CMK (cell line): ENCODE data around the gene KRTAP3-3.
"Not testable (repeated sequence)": the region's sequence is repeated elsewhere in the genome, so short reads cannot be mapped to it uniquely, and the experiment has no call there.

Experiments used
- DNase-seq: peaks from one replicate; pipeline ENCODE4 v3.0.0-alpha.2; 2010; ENCODE audit warnings: low read depth

The KRTAP3-3 gene

GRCh38 chr17:40993839-40994238, at the start of gene KRTAP3-3:
KRTAP3-3 (minus strand) TSS chr17:40994164; CDS start chr17:40994097, 67 bp downstream.
- DNase-seq = no peak

DNA sequence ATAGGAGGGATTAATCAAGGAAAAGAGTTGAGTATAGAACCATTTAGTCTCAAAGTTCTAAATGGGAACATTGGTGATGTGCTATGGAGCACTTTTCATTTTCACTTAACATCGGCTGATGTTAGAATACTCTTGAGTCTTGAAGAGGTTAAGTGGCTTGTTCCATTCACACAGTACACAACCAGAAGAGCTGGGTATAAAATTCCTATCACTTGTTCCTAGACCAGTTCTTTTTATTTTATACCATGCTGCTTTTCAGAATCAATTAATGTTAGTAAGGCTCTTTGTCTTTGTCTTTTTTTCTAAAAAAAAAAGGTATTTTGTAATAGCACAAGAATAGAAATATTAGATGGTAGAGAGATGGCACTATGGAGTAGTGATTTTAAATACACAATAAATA, 49.0 kb upstream of the KRTAP3-3 start:
- DNase-seq = no peak

DNA sequence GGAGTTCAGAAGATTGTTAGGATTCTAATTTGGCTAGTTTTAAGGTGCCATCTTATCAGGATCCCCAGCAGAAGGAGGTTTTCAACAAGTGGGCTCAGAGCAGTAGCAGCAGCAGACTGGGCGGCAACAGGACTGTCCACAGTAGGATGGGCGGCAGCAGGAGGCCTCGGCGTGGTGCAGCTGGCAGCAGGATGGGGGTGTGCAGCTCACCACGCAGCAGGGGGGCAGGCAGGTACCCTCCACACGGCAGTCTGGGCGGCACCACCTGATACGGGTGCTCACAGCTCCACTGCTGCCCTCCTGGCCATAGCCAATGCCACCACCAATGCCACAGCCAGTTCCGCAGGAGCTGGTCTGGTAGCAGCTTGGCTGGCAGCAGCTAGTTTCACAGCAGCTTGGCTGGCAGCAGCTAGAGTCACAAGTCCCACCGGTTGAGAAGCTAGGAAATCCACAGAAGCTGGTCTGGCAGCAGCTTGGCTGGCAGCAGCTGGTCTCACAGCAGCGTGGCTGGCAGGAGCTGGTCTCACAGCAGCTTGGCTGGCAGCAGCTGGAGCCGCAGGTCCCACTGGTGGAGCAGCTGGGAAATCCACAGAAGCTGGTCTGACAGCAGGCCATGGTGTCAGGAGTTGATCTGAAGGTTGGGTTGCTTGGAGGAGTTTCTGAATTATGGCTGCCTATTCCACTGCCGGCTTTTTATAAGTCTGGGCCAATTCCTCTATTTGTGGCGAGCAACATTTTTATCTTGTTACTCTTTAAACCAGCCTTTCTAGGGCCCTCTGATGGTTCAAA, 47.0 kb upstream of the KRTAP3-3 start, which contains the start of gene KRTAP1-1:
TSS of gene KRTAP1-1 (minus strand) at position 668 of the 789 bp plus-strand sequence. CDS start at position 615, 53 bp downstream.
- DNase-seq = not testable (repeated sequence)

DNA sequence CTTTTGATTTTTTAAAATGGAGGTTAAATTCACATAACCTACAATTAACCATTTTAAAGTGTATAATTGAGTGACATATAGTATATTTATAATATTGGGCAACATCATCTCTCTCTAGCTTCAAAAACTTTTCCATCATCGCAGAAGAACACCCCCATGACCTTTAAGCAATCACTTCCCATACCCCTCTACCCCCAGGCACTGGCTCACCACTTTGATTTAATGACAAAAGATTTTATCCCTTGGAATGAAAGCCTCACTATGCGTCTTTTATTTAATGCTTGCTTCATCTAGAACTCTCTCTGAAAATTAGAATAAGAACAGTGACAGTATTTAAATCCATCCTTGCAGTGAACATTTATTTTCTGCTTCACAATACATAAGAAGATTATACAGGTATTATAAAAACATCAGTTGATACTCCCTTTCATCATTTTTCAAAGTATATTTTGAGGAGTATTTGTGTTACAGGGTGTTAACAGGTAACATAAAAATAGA, 43.9 kb upstream of the KRTAP3-3 start:
- DNase-seq = no peak

DNA sequence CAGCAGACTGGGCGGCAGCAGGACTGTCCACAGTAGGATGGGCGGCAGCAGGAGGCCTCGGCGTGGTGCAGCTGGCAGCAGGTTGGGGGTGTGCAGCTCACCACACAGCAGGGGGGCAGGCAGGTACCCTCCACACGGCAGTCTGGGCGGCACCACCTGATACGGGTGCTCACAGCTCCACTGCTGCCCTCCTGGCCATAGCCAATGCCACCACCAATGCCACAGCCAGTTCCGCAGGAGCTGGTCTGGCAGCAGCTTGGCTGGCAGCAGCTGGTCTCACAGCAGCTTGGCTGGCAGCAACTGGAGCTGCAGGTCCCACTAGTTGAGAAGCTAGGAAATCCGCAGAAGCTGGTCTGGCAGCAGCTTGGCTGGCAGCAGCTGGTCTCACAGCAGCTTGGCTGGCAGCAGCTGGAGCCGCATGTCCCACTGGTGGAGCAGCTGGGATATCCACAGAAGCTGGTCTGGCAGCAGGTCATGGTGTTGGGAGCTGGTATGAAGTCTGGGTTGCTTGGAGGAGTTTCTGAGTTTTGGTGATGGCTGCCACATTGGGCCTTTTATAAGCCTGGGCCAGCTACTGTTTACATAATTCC, 40.5 kb upstream of the KRTAP3-3 start, which contains the start of gene KRTAP1-3:
TSS of gene KRTAP1-3 (minus strand) at position 529 of the 590 bp plus-strand sequence. CDS start at position 476, 53 bp downstream.
- DNase-seq = not testable (repeated sequence)

DNA sequence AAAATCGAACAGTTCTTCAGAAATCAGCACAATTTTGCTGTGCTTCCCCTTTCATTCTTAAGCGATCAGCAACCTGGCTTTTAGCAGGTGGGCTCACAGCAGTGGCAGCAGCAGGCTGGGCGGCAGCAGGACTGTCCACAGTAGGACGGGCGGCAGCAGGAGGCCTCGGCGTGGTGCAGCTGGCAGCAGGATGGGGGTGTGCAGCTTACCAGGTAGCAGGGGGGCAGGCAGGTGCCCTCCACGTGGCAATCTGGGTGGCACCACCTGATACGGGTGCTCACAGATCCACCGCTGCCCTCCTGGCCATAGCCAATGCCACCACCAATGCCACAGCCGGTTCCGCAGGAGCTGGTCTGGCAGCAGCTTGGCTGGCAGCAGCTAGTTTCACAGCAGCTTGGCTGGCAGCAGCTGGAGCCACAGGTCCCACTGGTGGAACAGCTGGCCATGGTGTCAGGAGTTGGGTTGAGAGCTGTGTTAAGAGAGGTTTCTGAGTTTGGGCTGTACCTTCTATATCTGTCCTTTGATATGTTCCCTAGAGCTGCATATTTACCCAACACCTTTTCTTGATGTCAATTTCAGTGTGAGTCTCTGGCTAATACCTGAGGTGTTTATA, 35.8 kb upstream of the KRTAP3-3 start, which contains the start of gene KRTAP1-4:
TSS of gene KRTAP1-4 (minus strand) at position 563 of the 613 bp plus-strand sequence. CDS start at position 446, 117 bp downstream.
- no peak for DNase-seq

DNA sequence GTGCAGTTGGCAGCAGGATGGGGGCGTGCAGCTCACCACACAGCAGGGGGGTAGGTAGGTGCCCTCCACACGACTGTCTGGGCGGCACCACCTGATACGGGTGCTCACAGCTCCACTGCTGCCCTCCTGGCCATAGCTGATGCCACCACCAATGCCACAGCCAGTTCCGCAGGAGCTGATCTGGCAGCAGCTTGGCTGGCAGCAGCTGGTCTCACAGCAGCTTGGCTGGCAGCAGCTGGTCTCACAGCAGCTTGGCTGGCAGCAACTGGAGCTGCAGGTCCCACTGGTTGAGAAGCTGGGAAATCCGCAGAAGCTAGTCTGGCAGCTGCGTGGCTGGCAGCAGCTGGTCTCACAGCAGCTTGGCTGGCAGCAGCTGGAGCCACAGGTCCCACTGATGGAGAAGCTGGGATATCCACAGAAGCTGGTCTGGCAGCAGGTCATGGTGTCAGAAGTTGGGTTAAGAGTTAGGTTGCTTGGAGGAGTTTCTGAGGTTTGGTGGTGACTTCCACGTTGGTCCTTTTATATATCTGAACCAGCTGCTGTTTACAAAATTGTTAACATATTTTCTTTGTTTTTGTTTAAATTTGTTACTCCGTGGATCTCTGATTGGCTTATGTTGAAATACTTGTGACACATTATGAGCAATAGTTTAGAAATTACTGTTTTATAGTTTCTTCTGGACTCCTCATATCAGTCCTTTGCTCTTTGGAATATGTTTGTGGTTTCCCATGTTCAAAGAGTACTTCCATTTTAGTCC, 32.9 kb upstream of the KRTAP3-3 start, which contains the start of gene KRTAP1-5:
TSS of gene KRTAP1-5 (minus strand) at position 494 of the 757 bp plus-strand sequence. CDS start at position 441, 53 bp downstream.
- no peak for DNase-seq

DNA sequence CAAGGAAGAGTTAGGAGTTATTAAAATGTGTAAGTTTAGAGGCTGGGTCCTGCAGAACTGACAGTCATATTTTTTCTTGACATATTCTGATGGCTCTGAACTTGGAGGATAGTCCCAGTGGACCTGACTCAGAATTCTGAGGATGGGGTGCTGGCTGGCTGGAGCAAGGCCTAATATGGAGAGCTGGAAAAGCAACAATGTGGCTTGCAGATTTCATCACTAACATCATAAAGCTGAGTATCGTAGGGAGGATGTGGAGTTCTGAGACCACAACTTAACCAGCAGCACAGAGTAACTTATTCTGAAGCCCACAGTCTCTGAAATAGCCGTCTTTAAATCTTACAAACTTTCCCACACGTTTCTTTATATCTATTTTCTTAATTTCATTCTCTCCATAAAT, 30.7 kb upstream of the KRTAP3-3 start:
- no peak for DNase-seq

- DNase-seq = no peak
Measured at GRCh38 chr17:41020336-41020735, 26.4 kb upstream of the KRTAP3-3 start.

DNA sequence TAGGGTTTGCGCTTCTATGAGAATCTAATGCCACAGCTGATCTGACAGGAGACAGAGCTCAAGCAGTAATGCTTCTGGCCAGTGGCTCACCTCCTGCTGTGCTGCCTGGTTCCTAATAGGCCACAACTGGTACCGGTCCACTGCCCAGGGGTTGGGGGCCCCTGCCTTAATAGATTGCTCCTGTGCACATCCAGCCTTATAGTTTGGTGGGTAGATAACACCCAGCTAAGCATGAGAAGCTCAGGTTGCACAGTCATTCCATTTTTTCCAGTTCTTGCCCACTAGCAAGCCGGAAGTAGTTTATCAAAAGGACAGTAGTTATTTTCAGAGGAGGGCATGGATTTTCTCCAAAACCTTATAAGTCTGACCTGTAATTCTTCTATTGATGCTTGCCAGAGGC, 25.5 kb upstream of the KRTAP3-3 start:
- DNase-seq = no peak

DNA sequence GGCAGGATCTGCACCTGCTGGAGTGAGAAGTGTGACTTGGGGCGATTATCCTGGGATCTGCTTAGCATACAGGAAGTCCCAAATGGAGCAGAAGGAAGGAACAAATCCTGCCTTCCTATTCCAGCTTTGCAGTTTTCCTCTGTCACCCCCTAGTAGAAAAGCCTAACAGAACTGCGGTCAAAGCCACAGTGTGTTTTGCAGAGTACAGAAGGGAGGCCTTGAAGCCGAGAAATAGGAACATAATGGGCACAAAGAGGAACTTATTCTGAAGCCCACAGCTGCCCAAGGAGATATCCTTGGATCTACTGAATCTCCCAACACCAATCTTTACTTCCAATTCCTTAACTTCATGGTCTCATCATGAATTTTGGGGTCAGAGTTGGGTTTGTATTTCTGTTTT, 24.6 kb upstream of the KRTAP3-3 start:
- no peak for DNase-seq

- DNase-seq = no peak
Measured at GRCh38 chr17:41016578-41017215, 22.7 kb upstream of the KRTAP3-3 start.

- DNase-seq = no peak
Measured at GRCh38 chr17:41015454-41015853, 21.5 kb upstream of the KRTAP3-3 start.

GRCh38 chr17:41013606-41014005, 19.6 kb upstream of the KRTAP3-3 start:
- no peak for DNase-seq

DNA sequence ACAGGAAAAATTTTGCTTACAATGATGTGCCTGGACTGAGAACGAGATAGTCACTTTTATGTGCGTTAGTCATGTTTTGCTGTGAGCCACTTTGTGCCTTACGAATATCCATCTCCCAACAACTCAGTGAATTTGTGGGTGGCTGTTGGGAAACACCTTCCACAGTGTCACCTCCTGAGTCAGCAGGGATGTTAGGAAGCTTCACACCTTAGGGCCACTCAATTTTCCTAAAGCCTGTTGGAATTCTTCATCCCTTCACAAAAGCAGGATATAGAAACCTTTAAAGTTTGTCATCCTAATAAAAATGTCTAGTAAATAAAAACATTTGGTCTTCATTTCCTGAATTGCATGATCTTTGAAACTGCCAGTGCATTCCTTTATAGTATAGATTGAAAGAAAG, 19.2 kb upstream of the KRTAP3-3 start:
- DNase-seq = no peak

- DNase-seq = no peak
Measured at GRCh38 chr17:41012326-41013120, 18.6 kb upstream of the KRTAP3-3 start.

DNA sequence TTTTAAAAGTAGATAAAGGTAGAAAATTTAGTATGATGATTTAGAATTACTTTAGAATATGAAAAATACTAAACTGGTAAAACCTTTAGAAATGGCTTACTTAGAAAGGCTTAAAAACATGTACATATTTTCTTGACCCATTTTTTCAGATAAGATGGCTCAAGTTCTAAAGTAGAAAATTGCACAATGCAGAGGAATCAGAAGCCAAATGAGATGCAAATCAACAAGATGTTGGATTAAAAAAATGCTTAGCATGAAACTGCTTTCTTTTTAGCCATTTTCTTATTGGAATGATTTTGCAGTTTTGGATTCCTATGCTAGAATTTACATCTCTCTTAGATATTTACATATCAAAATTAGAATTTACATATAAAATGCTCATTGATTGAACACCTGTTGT, 16.5 kb upstream of the KRTAP3-3 start:
- DNase-seq = no peak

GRCh38 chr17:41009936-41010335, 16.0 kb upstream of the KRTAP3-3 start:
- DNase-seq = no peak

- DNase-seq = no peak
Measured at GRCh38 chr17:41009301-41009760, 15.4 kb upstream of the KRTAP3-3 start.

- DNase-seq = no peak
Measured at GRCh38 chr17:41008811-41009210, 14.8 kb upstream of the KRTAP3-3 start, which contains the start of gene KRTAP3-1. KRTAP3-1 (minus strand) TSS chr17:41009128; CDS start chr17:41009074, 54 bp downstream.
